HG03064 (cell line): ENCODE data around the gene DGKH.
"Not testable (repeated sequence)": the region's sequence is repeated elsewhere in the genome, so short reads cannot be mapped to it uniquely, and the experiment has no call there.

Source experiments
- ATAC-seq: cut with Tn5 transposase; IDR thresholded peaks from one replicate; pipeline ENCODE4 v1.9.1; 2021; ENCODE audit warnings: low read depth; ENCODE audit not compliant: unreplicated experiment

The DGKH gene

DNA sequence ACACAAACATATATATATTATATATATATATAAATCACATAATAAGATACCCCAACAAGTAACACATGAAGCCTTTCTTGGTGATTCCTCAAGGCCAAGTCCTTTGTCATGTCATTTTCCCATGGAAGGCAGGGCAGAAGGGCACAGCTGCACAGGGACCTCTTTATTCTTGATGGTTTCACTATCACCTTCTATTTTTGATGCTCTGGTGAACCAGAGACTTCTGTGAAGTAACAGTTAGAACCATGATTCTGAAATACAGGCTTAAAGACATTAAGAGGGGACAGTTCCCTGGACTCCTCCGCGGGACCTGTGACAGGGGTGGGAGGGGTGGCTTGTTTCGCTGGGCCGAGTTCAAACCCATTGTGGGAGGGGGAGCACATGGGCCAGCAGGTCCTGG lies 104.0 kb downstream of the DGKH start:
- no peak for ATAC-seq

DNA sequence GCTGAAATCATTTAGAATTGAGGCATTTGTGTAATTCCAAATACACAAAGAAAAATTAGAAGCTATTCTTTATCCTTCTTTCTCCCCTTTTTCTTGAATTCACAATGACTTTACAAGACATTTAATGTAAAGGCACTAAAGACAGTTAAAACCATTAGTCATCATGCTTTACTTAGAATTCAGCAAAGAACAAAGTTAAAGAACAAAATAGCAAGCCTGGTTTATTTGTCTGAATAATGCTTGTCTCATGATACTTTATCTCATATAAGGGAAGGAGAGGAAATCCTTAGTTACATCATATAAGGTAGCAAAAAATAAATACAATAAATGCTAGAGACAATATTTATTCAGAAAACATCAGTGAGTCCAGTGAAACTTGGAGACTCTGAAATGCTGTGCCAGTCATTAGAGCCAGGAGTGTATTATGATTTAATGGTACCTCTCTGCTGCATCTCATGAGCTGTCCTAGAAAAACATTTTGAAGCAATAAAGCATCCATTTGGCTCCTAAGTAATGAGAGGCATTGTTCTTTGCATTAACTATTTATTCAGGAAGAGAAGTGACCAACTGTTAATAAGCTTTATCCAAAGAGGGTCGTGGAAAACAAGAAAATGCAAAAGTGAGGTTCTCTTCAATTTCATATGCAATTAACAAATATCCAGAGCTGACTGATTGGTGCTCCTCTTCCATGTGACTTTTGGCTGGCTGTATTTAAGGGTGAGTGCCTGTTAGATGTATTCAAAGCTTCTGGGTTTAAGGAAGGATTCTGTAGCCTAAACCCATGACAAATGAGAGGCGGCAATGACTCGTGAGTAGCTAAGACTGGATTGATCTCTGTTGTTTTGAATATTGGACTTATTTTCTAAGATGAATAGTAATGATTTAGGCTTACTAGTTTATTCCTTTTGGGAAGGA lies 105.0 kb downstream of the DGKH start:
- ATAC-seq: no peak

- ATAC-seq: no peak
Measured at GRCh38 chr13:42155251-42155650, 106.8 kb downstream of the DGKH start.

- ATAC-seq: not testable (repeated sequence)
Measured at GRCh38 chr13:42163338-42163737, 114.9 kb downstream of the DGKH start.

- ATAC-seq: not testable (repeated sequence)
Measured at GRCh38 chr13:42163910-42164309, 115.5 kb downstream of the DGKH start.

GRCh38 chr13:42164557-42165125 lies 116.2 kb downstream of the DGKH start:
- ATAC-seq: no peak

DNA sequence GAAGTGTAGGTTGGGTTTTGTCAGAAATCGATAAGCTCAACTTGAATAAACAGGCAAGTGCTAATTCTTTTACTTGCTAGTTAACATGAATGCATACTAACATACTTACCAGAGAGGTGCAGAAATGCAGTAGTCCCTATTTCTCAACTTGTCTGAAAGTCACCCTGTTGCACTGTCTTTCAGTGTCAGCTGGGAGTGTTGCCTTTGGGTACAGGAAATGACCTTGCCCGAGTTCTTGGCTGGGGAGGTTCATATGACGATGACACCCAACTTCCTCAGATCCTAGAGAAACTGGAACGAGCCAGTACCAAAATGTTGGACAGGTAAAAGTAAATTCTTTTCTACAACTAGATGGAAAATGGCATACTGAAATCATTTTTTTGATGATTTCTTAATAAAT lies 120.0 kb downstream of the DGKH start:
- ATAC-seq: no peak

- ATAC-seq: no peak
Measured at GRCh38 chr13:42170029-42170428, 121.6 kb downstream of the DGKH start.

- ATAC-seq: no peak
Measured at GRCh38 chr13:42173789-42174343, 125.4 kb downstream of the DGKH start.

DNA sequence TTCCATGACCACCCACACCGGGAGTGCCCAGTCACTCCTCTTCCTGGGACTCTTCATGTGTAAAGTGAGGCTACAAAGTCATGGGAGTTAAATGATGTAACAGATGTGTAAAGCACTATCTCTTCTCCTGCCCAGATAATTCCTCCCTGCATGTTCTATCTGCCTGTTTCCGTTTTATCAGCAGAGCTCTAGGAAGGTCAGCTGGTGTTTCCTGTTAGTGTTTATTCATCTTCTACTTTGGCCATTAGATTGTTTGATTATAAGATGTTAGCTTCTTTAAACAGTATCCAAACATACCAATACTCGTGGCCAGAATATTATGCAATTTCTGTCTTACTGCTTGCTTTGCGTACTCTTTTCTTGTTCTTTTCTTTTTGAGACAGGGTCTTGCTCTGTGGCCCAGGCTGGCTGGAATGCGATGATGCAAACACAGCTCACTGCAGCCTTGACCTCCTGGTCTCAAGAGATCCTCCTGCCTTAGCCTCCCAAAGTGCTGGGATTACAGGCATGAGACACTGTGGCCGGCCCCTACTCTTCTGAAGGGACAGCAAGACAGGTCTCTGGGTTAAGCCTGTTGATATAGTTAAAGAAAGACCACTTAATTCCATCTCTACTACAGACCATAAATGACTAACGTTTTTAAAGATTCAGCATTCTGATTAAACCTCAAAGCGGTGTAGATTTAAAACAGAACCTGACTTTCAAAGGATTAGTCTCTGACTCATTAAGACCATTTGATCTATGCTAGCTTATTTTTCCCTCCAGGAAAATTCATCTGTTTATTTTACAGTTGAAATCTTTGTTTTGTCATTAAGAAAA lies 126.1 kb downstream of the DGKH start:
- ATAC-seq: no peak

DNA sequence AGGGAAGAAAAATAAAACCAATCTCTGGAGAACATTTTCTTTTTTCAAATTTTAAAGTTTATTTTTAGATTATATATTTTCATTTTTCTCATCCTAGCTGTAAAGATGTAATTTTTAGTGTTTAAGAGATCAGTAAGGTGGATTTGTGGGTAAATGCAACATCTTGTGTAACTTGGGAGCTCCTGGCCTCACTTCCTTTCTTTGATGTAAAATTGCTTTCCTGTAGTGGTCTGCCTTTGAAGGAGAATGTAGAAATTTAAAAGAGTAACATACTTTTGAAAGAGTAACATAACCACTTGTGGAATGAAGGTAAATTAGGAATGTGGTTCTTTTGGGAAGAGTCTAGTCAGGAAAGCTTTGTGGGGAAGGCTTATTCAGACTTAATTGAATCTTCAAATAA lies 127.8 kb downstream of the DGKH start:
- no peak for ATAC-seq

DNA sequence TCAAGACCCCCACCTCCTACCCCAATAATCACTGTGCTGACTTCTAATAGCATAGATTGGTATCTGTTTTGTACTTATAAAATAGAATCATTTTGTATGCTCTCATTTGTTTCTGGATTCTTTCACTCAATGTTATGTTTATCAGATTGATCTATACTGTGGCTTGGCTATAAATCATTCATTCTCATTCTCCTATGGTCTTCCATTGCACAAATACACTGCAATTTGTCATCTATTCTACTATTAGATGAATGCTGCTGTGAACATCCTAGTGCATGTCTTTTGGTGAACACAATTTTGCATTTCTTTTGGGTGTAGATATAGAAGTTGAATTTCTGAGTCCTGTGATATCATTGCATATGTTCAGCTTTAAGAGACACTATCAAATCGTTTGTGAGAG lies 128.7 kb downstream of the DGKH start:
- ATAC-seq: no peak

DNA sequence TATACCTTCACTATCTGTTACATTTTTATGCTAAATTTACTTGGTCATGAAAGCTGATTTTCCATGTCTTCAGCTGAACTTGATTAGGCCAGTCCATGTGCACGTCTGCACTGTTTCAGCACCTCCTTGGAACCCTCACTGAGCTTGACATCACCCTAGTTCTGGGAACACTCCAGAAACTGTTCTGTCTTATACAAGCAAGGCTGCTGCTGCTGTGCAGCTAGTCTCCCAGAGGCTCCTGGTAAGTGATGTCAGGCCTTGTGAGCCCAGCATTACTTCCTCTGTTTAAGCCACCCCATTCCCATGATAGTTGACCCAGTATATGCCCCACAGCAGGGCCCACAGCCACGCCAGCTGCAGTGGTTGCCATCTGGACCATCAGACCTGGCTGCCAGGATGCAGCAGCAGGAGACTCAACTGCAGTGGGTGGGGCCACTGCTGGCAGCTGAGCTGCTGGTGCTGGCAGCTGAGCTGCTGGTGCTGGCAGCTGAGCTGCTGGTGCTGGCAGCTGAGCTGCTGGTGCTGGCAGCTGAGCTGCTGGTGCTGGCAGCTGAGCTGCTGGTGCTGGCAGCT lies 133.0 kb downstream of the DGKH start:
- no peak for ATAC-seq

- no peak for ATAC-seq
Measured at GRCh38 chr13:42189061-42189460, 140.6 kb downstream of the DGKH start.

DNA sequence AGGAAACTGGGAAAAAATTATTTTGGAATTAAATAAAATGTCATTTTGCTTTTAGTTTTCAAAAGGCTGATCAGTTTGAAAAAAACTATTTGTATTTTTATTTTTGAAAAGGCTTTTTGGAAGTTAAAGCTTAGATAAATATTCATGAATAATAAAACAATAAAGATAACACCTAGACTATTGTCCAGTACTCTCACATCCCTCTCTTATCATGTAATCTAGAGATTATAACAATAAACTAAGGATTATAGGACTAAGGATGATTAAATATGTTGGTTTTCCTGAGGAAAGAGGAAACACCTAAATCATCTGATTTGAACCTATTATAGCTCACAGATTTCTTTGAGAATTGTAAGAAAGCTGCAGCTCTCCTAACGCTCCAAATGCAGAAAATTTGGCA lies 142.1 kb downstream of the DGKH start:
- ATAC-seq: no peak

- no peak for ATAC-seq
Measured at GRCh38 chr13:42211704-42212464, 163.4 kb downstream of the DGKH start.

DNA sequence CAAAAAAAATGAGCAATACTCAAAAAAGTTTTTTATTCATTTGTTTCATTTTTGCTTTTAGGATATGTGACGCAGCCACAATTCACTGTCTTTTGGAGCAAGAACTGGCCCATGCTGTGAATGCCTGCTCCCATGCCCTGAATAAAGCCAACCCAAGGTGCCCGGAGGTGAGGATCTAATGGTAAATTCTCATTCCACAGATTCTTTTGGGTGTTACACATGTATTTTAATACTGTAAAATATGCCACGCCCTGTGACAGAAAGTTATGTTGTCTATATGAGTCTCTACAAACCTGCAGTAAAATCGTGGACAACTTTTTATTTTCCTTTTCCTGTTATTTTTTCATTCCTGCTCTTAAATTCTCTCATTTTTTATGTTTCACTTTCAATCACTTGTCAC lies 166.0 kb downstream of the DGKH start:
- no peak for ATAC-seq

GRCh38 chr13:42215578-42216421 lies 167.4 kb downstream of the DGKH start:
- ATAC-seq: no peak

DNA sequence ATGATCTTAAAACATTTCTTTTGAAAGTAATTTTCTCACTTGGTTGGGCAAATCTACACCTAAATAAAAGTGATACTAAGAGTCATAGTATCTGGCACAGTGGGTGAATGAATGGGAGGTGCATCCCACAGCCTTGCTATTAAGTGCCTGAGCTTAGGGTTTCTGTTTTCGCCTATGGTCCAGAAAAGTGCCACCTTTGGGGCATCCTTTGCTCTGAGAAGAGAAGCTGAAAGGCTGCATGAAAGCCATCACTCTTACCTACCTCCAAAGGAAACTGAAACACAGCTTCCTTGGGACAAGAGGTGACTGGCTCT lies 167.9 kb downstream of the DGKH start:
- ATAC-seq: no peak
